NOMO-1 treated with DMSO at 0.1 percent for 48 hours (cell line): ENCODE measurements around the gene CLCN1.
A peak's percentile ranks its signal among the peaks of the same experiment; 100 is the strongest.

Experiments
- DNase-seq: peaks from one replicate; lab custom pipeline; 2025; ENCODE audit not compliant: unreplicated experiment; lab: John Stamatoyannopoulos, UW

CLCN1 gene

GRCh38 chr7:143292876-143293275 is 23.0 kb upstream of the CLCN1 start:
- DNase-seq, result no peak

- no peak for DNase-seq
These were observed 20.0 kb upstream of the CLCN1 start for GRCh38 chr7:143295870-143296269.

DNA sequence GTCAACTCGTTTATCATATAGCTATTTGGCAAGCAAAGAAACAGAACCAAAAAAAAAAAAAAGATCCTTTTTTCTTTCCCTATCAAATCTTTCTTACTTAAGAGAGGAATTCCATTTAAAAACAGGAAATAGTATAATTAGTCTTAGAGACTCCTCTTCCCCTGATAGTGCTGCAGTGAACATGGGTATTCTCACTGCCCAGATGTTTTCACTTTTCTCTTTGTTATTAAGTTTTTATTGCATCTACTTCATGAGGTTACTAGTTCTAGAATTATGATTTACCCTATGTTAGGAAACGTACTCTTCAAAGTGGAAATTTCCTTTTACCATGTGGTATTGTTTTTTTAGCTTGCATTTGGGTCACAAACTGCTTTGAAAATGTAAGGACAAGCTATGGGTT is 19.2 kb upstream of the CLCN1 start:
- DNase-seq, result no peak

- no peak for DNase-seq
These were observed 16.6 kb upstream of the CLCN1 start for GRCh38 chr7:143299346-143299745.

DNA sequence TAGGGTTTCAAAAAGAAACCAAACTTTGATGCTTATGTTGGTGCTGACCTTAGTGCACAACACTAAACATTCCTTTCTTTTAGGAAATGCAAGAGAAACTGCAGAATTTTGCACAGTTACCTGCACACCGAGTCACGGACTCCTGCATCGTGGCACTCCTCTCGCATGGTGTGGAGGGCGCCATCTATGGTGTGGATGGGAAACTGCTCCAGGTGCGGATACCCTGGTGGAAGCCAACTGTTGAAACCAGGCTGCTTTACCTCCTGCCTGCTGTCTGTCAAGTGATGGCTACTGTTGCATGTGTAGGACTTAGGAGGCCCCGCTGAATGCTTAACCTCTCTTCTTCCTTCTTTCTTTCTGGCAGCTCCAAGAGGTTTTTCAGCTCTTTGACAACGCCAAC is 16.1 kb upstream of the CLCN1 start:
- DNase-seq, result no peak

DNA sequence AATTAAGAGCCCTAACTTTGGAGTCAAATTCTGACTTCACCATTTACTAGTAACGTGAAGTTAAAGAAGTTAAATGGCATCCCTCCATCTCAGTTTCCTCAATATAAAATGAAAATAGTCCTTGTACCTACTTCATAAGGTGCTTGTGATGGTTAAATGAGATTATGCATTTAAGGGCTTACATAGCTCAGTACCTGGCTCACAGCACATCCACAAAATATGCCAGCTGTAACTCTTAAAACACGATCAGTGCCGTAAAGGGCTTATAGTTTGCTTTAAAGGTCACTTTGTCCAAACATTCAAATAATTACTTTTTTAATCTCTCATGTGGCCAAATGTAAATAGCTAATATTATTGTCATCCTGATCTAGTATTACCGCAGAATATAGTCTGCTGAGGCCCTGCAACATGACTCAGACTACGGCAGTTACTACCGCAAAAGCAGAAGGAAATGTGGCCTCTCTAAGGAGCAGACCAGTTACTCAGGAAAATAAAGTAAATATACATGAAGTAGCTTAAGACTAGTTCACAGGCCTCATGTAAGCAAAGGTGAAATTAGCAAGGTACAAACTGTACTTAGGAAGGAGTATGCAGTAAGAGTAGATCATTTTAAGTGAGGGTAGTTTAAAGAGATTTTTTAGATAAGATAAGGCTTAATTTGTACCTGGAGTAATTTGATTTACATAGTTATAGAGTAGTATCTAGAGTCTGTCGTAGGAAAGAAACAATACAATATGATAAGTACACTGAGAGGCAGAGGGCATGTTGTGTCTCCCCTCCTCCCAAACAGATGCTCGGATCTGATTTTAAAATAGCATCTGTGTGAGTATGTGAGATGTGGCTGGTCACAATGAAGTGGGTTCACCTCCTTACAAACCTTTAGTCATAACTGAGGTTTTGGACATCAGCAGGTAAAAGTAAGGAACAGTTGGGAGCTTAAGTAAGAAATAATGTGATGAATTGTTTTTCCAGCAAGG is 14.7 kb upstream of the CLCN1 start:
- peak; percentile 76 for DNase-seq

GRCh38 chr7:143303733-143304132 is 12.2 kb upstream of the CLCN1 start:
- no peak for DNase-seq

- DNase-seq, result no peak
These were observed 11.0 kb upstream of the CLCN1 start for GRCh38 chr7:143304938-143305337.

GRCh38 chr7:143305423-143306070 is 10.4 kb upstream of the CLCN1 start:
- DNase-seq, result peak; percentile 54

DNA sequence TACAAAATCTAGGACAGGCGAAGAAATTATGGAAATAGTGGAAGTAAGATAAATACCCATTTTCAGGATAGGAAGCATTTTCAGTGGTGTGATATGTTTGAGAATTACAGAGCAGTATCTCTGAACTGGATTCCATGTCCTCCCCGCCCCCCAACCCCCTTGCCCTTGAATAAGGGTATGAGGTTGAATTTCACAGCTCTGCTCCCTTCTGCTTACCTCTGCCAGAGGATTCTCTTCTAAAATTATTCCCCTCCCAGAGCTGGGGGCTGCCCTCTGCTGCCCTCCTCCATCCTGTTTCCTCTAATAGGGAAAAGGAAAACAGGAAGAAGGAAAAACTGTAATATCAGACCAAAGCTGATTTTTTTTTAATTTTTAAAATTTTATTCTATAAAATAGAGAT is 7.3 kb upstream of the CLCN1 start:
- DNase-seq, result no peak

GRCh38 chr7:143314127-143314526 is 1.8 kb upstream of the CLCN1 start:
- peak; percentile 3 for DNase-seq

DNA sequence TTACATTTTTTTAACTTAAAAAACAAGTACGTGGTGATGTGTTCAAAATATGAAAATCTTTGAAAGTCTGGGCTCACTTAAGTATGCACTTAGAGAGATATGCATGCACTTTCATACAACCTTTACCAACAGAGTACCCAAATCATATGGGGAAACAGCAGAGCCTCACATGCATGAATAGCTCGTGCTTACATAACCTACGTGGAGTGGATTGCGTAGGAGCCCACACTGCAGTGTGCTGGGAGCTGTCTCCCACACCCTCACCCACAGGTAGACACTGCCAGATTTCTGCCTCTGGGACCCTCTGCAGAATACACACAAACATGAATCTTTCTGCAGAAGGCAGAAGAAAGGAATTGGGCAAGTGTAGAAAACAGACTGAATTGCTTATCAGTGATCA is 581 bp downstream of the CLCN1 start:
- no peak for DNase-seq

GRCh38 chr7:143318661-143319060 is 2.8 kb downstream of the CLCN1 start:
- DNase-seq, result peak; percentile 34

GRCh38 chr7:143320620-143321019 is 4.7 kb downstream of the CLCN1 start:
- DNase-seq, result no peak

GRCh38 chr7:143321242-143321641 is 5.3 kb downstream of the CLCN1 start:
- no peak for DNase-seq

GRCh38 chr7:143321734-143322133 is 5.8 kb downstream of the CLCN1 start:
- no peak for DNase-seq

- DNase-seq, result no peak
These were observed 7.1 kb downstream of the CLCN1 start for GRCh38 chr7:143322760-143323633.

DNA sequence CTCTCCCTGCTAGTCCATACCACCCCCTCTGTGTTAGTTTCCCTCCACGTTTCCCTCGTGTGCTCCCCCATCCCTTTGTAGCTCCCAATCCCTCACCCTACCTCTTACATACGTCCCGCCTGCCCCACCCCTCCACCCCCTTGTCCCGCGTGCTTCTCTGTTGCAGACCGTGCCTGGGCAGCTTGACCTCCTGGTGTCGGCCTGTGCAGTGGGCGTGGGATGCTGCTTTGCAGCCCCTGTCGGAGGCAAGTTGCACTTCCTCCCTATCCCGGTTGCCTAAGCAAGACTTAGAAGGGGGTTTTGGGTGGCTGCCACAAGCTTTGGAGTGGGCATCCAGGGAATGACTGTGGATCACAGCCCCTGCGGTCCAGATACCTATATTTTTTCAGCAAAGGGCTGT is 7.7 kb downstream of the CLCN1 start:
- DNase-seq, result no peak

- no peak for DNase-seq
These were observed 9.3 kb downstream of the CLCN1 start for GRCh38 chr7:143325240-143325639.

DNA sequence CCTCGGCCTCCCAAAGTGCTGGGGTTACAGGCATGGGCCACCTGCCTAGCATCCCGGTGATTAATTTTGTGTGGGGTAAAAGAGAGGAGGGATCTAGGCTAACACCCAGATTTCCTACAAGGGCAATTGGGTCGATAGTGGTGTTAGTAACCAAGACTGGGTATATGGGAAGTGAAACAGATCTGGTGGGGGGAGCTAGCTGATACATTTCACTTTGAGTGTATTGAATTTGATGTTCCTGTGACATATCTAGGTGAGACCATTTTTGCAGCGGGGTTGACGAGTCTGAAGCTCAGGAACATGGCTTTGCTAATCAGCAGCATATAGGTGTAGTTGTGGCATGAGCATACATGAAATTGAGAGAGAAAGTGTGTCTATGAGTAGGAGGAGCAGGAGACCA is 12.0 kb downstream of the CLCN1 start:
- DNase-seq, result peak; percentile 16

DNA sequence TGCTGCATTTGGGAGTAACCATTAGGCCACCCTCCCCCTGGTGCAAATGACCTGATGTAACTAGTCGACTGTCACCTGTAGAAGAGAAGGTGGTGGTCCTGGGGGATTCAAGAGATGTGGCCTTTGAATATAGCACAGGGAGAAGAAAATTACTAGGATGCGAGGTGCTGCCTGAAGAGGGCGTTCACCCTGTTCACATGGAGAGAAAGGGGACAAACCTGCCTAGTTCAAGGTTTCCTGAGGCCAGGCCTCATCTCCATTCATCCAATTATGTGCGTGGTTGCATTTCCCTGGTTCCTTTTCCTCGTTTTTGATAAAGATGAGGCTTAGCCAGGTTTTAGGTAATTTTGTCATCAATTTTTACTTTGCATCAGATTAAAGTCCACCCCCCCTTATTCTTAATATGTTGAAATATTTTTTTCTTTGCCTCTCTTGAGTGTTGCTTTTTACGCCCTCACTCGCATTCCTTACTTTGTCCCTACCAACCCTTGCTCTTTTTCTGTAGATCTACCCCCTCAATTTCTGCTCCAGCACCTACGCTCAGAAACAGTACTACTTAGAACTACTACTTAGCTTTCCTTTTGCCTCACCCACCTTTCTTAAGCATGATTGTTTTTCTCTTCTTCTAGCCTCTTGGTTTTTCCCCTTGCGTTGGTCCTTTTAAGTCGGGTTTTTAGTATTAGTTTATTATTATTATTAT is 13.7 kb downstream of the CLCN1 start:
- DNase-seq, result no peak
